Activated T-helper 9 cell treated with anti-CD3 and anti-CD28 coated beads, Interleukin-2, amount 50 U/mL, for 16 hours (primary cell): ENCODE results near the gene GALM.
A peak's percentile ranks its signal among the peaks of the same experiment; 100 is the strongest.
"Not testable (repeated sequence)": the region's sequence is repeated elsewhere in the genome, so short reads cannot be mapped to it uniquely, and the experiment has no call there.

Experiments used
- DNase-seq: peaks from one replicate; pipeline ENCODE4 v3.0.0-alpha.2; 2020; ENCODE audit warnings: low read depth

GALM gene

GRCh38 chr2:38665854-38666555 is at the start of gene GALM:
GALM (plus strand) TSS chr2:38666114; CDS start chr2:38666162, 48 bp downstream.
- DNase-seq: peak; percentile 48

DNA sequence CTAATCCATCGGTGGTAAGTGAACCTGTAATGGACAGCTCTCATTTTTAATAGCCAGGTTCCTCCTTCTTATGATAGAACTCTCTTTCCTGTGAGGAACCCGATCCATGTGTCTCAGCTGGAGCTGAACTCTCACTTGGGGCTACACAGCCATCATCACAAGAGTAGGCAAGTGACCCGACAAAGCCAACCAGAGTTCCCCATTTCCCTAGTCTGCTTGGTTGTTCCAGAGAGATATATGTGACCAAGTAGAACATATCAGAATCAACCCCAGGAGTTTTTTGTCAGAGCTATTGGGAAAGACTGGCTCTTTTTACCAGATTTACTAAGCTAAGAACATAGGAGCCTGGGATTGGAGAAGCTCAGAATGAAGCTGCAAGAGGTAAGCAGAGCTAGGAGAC is 48.6 kb upstream of the GALM start:
- DNase-seq: no peak

GRCh38 chr2:38619458-38620164 is 46.3 kb upstream of the GALM start:
- no peak for DNase-seq

- no peak for DNase-seq
Measured at GRCh38 chr2:38620282-38620977, 45.5 kb upstream of the GALM start.

DNA sequence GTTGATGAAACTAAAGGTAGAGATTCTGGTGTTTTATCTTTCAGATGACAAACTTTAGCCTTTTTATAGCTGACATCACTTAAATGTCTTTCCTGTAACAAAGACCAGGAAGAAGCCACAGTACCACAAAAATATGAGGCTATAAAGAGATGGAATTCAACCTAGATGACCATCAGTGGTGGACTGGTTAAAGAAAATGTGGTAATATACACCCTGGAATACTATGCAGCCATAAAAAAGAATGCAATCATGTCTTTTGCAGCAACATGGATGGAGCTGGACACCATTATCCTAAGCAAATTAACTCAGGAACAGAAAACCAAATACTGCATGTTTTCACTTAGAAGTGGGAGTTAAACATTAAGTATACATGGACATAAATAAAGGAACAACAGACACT is 44.9 kb upstream of the GALM start:
- DNase-seq: no peak

GRCh38 chr2:38622210-38622609 is 43.7 kb upstream of the GALM start:
- DNase-seq: no peak

GRCh38 chr2:38626326-38627035 is 39.4 kb upstream of the GALM start:
- DNase-seq: no peak

GRCh38 chr2:38627391-38627790 is 38.5 kb upstream of the GALM start:
- no peak for DNase-seq

GRCh38 chr2:38629684-38630083 is 36.2 kb upstream of the GALM start:
- no peak for DNase-seq

GRCh38 chr2:38631976-38632375 is 33.9 kb upstream of the GALM start:
- no peak for DNase-seq

GRCh38 chr2:38632980-38633379 is 32.9 kb upstream of the GALM start:
- DNase-seq: no peak

DNA sequence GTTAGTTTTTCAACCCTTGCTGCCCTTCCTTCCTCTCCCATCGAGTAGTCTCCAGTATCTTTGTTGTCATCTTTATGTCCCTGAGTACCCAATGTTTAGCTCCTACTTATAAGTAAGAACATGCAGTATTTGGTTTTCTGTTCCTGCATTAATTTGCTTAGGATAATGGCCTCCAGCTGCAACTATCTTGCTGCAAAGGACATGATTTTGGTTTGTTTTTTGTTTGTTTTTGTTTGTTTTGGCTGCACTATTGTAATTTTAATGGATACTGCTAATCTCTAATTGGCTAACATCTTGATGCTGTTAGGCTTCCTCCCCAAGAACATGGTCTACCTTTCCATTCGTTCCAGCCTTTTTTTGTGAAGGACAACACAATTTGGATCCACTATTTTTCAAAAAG is 32.0 kb upstream of the GALM start:
- no peak for DNase-seq

DNA sequence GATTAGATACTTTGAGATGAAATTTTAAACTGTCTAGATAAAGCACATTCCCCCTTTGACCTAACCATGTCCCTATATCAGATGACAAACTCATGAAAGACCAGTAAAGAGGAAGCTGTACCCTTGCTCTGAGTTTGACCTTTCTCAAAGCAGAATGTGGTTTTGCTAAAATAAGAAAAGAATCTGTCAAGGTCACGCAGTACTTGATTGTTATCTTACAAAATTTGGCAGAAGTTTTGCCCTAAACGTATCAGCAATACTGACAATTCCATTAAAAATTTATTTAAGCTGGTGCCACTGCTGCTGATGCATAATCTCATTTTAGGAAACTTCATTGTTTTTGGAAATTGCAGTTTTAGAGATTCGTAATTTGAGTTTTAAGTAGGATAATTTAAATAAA is 31.2 kb upstream of the GALM start:
- DNase-seq: no peak

DNA sequence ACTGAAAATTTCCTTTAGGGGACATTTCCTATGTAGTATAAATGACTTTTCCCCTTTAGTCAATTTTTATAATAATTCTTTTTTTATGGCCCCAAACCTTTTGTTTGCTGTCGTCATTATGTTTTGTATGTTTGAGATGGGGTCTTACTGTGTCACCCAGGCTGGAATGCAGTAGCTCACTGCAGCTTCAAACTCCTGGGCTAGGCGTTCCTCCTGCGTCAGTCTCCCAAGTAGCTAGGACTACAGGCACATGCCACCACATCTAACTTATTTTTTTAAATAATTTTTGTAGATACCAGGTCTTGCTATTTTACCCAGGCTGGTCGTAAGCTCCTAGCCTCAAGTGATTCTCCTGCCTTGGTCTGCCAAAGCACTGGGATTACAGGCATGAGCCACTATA is 30.8 kb upstream of the GALM start:
- DNase-seq: no peak

DNA sequence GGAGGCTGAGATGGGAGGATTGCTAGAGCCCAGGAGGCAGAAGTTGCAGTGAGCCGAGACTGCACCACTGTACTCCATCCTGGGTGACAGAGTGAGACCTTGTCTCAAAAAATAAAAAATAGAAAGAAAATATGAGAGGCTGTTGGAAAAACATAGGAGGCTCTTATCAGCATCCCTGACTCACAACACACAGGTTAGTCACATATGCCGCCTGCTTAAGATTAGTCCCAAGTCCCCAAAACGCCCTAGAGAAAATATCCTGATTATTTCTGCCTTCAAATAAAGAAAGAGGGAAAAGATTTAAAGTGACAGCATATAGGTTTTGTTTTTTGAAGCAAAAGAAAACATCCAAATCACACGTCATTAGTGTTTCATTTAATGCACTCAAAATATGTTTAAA is 29.8 kb upstream of the GALM start:
- DNase-seq: no peak

- not testable (repeated sequence) for DNase-seq
Measured at GRCh38 chr2:38642373-38643017, 23.4 kb upstream of the GALM start.

- no peak for DNase-seq
Measured at GRCh38 chr2:38643021-38643671, 22.8 kb upstream of the GALM start.

DNA sequence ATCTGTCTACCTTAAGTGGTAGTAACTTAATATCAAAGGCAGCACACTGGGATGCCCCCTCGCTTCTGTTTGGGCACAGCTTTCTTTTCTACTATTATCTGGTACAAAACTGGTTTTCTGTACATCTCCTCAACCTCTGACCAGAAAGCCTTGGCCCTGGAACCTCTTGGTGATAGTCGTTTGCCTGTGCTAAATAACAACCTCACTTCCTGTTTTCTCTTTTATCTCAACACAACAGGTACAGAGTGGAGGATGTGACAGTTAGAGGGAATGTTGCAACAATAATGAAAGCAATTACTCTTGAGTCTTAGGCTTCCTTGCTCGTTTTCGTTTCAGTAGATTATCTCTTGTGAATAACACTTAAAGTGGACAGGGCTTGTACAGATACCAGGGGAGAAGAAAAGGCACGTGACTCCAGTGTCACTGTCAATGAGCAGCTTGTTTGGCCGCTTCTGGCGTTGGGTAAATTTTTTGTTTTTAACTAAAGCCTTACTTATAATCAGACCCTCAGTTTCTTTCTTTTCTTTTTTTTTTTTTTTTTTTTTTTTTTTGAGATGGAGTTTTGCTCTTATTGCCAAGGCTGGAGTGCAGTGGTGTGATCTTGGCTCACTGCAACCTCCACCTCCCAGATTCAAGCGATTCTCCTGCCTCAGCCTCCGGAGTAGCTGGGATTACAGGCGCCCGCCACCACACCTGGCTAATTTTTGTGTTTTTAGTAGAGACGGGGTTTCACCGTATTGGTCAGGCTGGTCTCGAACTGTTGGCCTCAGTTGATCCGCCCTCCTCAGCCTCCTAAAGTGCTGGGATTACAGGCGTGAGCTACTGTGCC is 22.0 kb upstream of the GALM start:
- DNase-seq: not testable (repeated sequence)

DNA sequence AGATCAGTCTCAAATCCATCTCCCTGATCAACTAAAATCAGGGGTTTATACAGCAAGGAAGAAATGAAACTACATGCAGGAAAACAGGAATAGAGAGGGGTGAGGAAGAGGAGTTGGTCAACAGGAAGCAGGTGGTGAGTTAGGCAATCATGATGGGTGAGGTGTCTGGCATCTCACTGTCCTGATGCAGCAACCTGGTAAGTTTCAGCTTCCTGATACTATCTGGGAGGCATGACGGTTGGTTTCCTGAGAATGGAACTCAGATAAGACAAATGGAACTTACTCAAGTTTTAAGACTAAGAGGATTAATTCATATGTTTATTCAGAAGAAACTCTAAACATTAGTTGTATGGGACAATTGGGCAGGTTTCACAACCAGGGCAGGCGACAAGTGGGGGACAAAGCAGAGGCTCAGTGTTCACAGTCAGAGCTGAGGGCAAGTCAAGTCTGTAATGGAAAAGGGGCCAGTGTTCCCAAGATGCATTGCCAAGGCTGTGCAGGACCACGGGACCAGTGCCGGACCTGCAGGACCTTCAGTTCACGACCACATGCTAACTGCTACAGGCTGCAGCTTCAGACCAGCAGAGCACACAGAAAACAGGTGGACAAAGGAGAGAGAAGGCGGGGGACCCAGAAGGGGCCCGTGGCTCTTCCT is 17.7 kb upstream of the GALM start:
- no peak for DNase-seq

DNA sequence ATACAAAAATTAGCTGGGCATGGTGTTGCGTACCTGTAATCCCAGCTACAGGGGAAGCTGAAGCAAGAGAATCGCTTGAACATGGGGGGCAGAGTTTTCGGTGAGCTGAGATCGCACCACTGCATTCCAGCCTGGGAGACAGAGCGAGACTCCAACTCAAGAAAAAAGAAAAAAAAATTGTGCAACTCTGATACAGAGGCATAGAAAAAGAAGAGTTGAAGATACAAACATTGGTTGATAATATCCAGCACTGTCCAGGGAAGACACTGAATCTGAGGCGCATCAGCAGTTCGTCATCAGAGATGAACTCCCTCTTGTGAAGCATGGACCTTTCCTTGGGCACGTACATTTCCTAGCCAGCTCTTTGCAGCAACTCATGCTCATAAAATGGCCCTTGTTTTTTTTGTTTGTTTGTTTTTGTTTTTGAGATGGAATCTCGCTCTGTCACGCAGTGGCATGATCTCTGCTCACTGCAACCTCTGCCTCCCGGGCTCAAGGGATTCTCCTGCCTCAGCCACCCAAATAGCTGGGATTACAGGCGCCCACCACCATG is 16.7 kb upstream of the GALM start:
- no peak for DNase-seq
